K562 (cell line): Measurements from ENCODE around the gene FAM78A.

Source experiments
- BACH1 ChIP-seq: fragments of 200-800 bp; sonication (Bioruptor generic); IDR thresholded peaks from 2 replicates; pipeline ENCODE4 v1.6.1; 2016; ENCODE audit warnings: missing genetic modification characterization, missing compliant biosample characterization
- FOXA1 ChIP-seq: fragments of 450-650 bp; IDR thresholded peaks from 2 replicates; pipeline ENCODE4 v1.6.1; 2016; ENCODE audit warnings: mild to moderate bottlenecking, borderline replicate concordance
- USF2 ChIP-seq: sonication (generic); formaldehyde crosslinking; IDR thresholded peaks from 2 replicates; pipeline ENCODE4 v1.5.0; 2020; ENCODE audit warnings: missing genetic modification reagents

GRCh38 chr9:131292937-131293336, 16.6 kb upstream of the FAM78A start:
- TF ChIP-seq FOXA1: no peak
- no peak for TF ChIP-seq BACH1 (tag)
- TF ChIP-seq USF2 (CRISPR knock-in tag): no peak
